HCT116 (cell line): ENCODE data around the gene DOCK2. TPM values are rescaled to one million over a fixed set of nuclear protein-coding genes. Genes with fewer than 3 reads are reported as not detected.

Experiments
- ATAC-seq: fragments of 200-7000 bp; cut with Tn5 transposase; 2 replicates; pipeline ENCODE4 v1.9.1; 2020; ENCODE audit warnings: mild to moderate bottlenecking, moderate library complexity
- BruUV-seq: library from RNA; stranded (reverse); fragments of 400-500 nt; replicated peaks from 2 replicates; lab custom pipeline; 2021; lab: Mats Ljungman, UMichigan
- CTCF ChIA-PET: fragments of 300-600 bp; sonication (Branson Sonifier 250); formaldehyde crosslinking; loops from one replicate; lab custom pipeline; 2021; ENCODE audit warnings: antibody characterized with exemption; lab: Charles Lee
- POLR2A ChIA-PET: fragments of 300-600, 350-600 bp; sonication (Branson Sonifier 250); formaldehyde crosslinking; loops from one replicate; lab custom pipeline; 2021; ENCODE audit warnings: antibody characterized with exemption; lab: Charles Lee
- RAD21 ChIA-PET, 2 experiments: fragments of 300-600 bp; sonication (Branson Sonifier 250); formaldehyde crosslinking; loops; one replicate each; lab custom pipeline; 2023; ENCODE audit warnings: low total read pairs in 2 of 2; ENCODE audit not compliant: uncharacterized antibody in 2 of 2, unreplicated experiment in 2 of 2, low non-redundant PET in 1 of 2; lab: Charles Lee
- DNase-seq: peaks from one replicate; pipeline ENCODE4 v3.0.0-alpha.2; 2010; ENCODE audit warnings: low read depth, low spot score
- H2AFZ ChIP-seq: fragments of 200-600 bp; shearing (Covaris generic), sonication (generic); 2 replicates; pipeline ENCODE4 v1.6.1; 2017; ENCODE audit warnings: low read depth, mixed run types, mixed read lengths, antibody characterized with exemption, low read length; ENCODE audit not compliant: poor library complexity, severe bottlenecking
- H3K27ac ChIP-seq: 2 replicates; pipeline ENCODE4 v1.5.1; 2012; ENCODE audit warnings: low read depth, low read length
- H3K27me3 ChIP-seq: fragments of 200-600 bp; sonication (generic); 2 replicates; pipeline ENCODE4 v1.6.1; 2016; ENCODE audit warnings: mixed run types, low read length, mixed read lengths; ENCODE audit not compliant: insufficient read depth
- H3K36me3 ChIP-seq, 2 experiments: fragments of 200-500 bp in 1 of 2; fragments of 200-600 bp in 1 of 2; sonication (Bioruptor generic) in 1 of 2; sonication (generic) in 1 of 2; 2 replicates each; pipeline versions ENCODE4 v1.5.1 to v1.6.1; 2014 to 2016; ENCODE audit warnings: low read length in 2 of 2, inconsistent platforms in 1 of 2, mixed read lengths in 1 of 2, mixed run types in 1 of 2; ENCODE audit not compliant: insufficient read depth in 2 of 2, control insufficient read depth in 1 of 2
- H3K4me1 ChIP-seq, 2 experiments: fragments of 200-600 bp in 1 of 2; sonication (generic) in 1 of 2; 2 replicates each; pipeline versions ENCODE4 v1.5.1 to v1.6.1; 2012 to 2017; ENCODE audit warnings: low read length in 2 of 2, inconsistent platforms in 1 of 2, mild to moderate bottlenecking in 1 of 2, mixed read lengths in 1 of 2, mixed run types in 1 of 2, moderate library complexity in 1 of 2; ENCODE audit not compliant: insufficient read depth in 2 of 2, control insufficient read depth in 1 of 2
- H3K4me2 ChIP-seq: fragments of 200-600 bp; sonication (generic); 2 replicates; pipeline ENCODE4 v1.6.1; 2017; ENCODE audit warnings: mixed run types, low read length, mixed read lengths
- H3K4me3 ChIP-seq, 2 experiments: fragments of 200-600 bp in 1 of 2; sonication (generic) in 1 of 2; replicated peaks in 1 of 2; 2 replicates each; pipeline ENCODE4 v1.5.1; 2011 to 2016; ENCODE audit warnings: low read length in 2 of 2, control low read depth in 1 of 2, low read depth in 1 of 2, mild to moderate bottlenecking in 1 of 2, mixed read lengths in 1 of 2, mixed run types in 1 of 2
- H3K79me2 ChIP-seq: fragments of 200-600 bp; sonication (generic); 2 replicates; pipeline ENCODE4 v1.6.1; 2017; ENCODE audit warnings: mild to moderate bottlenecking, mixed run types, low read length, moderate library complexity, mixed read lengths; ENCODE audit not compliant: insufficient read depth
- H3K9ac ChIP-seq: fragments of 200-600 bp; sonication (generic); 2 replicates; pipeline ENCODE4 v1.6.1; 2016; ENCODE audit warnings: low read length, mixed read lengths
- H3K9me2 ChIP-seq: fragments of 200-600 bp; sonication (generic), shearing (Covaris generic); 2 replicates; pipeline ENCODE4 v1.6.1; 2017; ENCODE audit warnings: mixed run types, mild to moderate bottlenecking, moderate library complexity; ENCODE audit not compliant: insufficient read depth
- H3K9me3 ChIP-seq, 2 experiments: fragments of 200-500 bp in 1 of 2; fragments of 200-600 bp in 1 of 2; sonication (Bioruptor generic) in 1 of 2; sonication (generic) in 1 of 2; 2 replicates each; pipeline ENCODE4 v1.6.1; 2014 to 2017; ENCODE audit warnings: low read length in 2 of 2, mixed read lengths in 2 of 2, inconsistent platforms in 1 of 2, low read depth in 1 of 2, mild to moderate bottlenecking in 1 of 2, mixed run types in 1 of 2, moderate library complexity in 1 of 2; ENCODE audit not compliant: control insufficient read depth in 1 of 2, insufficient read depth in 1 of 2
- H4K20me1 ChIP-seq: fragments of 200-600 bp; sonication (generic), shearing (Covaris generic); 2 replicates; pipeline ENCODE4 v1.6.1; 2017; ENCODE audit warnings: mixed run types, mild to moderate bottlenecking, moderate library complexity; ENCODE audit not compliant: insufficient read depth
- ATF3 ChIP-seq: IDR thresholded peaks from 2 replicates; pipeline ENCODE4 v1.6.1; 2012
- CEBPB ChIP-seq: IDR thresholded peaks from 2 replicates; pipeline ENCODE4 v1.6.1; 2012; ENCODE audit warnings: low read depth
- CTCF ChIP-seq, 3 experiments: fragments of 200-600 bp in 1 of 3; sonication (generic) in 1 of 3; IDR thresholded peaks in 2 of 3; conservative IDR thresholded peaks in 1 of 3; 2 replicates each; pipeline ENCODE4 v1.5.1; 2012 to 2017; ENCODE audit warnings: low read depth in 2 of 3, low read length in 2 of 3, antibody characterized with exemption in 1 of 3, borderline replicate concordance in 1 of 3, control low read depth in 1 of 3, mild to moderate bottlenecking in 1 of 3, mixed read lengths in 1 of 3, mixed run types in 1 of 3, moderate library complexity in 1 of 3; ENCODE audit not compliant: insufficient read depth in 1 of 3
- ELF1 ChIP-seq: IDR thresholded peaks from 2 replicates; pipeline ENCODE4 v1.6.1; 2012; ENCODE audit warnings: low read depth, borderline replicate concordance
- EZH2 ChIP-seq: fragments of 200-600 bp; sonication (generic); IDR thresholded peaks from 2 replicates; pipeline ENCODE4 v1.6.1; 2017; ENCODE audit warnings: antibody characterized with exemption, mixed run types
- EZH2phosphoT487 ChIP-seq: fragments of 200-600 bp; IDR thresholded peaks from 2 replicates; pipeline ENCODE4 v1.6.1; 2018; ENCODE audit warnings: antibody characterized with exemption, borderline replicate concordance
- FOSL1 ChIP-seq: IDR thresholded peaks from 2 replicates; pipeline ENCODE4 v1.6.1; 2012; ENCODE audit warnings: low read depth
- MAX ChIP-seq: IDR thresholded peaks from 2 replicates; pipeline ENCODE4 v1.6.1; 2012
- POLR2AphosphoS5 ChIP-seq: IDR thresholded peaks from 2 replicates; pipeline ENCODE4 v1.6.1; 2011; ENCODE audit warnings: mild to moderate bottlenecking, low read depth, low read length, moderate library complexity
- RAD21 ChIP-seq: IDR thresholded peaks from 2 replicates; pipeline ENCODE4 v1.6.1; 2012; ENCODE audit warnings: low read depth, mild to moderate bottlenecking
- REST ChIP-seq: IDR thresholded peaks from 2 replicates; pipeline ENCODE4 v1.6.1; 2012; ENCODE audit warnings: low read depth
- SP1 ChIP-seq: IDR thresholded peaks from 2 replicates; pipeline ENCODE4 v1.6.1; 2012; ENCODE audit warnings: low read depth
- SRF ChIP-seq: IDR thresholded peaks from 2 replicates; pipeline ENCODE4 v1.6.1; 2012; ENCODE audit warnings: low read depth
- TCF7L2 ChIP-seq: IDR thresholded peaks from 2 replicates; pipeline ENCODE4 v1.7.0; 2011; ENCODE audit warnings: borderline replicate concordance, inconsistent platforms; ENCODE audit not compliant: insufficient read depth, insufficient read length; ENCODE audit errors: extremely low read depth
- YY1 ChIP-seq: IDR thresholded peaks from 2 replicates; pipeline ENCODE4 v1.6.1; 2011; ENCODE audit warnings: low read length, low read depth, moderate library complexity, mild to moderate bottlenecking; ENCODE audit not compliant: insufficient replicate concordance; ENCODE audit errors: extremely low read depth
- ZBTB33 ChIP-seq: IDR thresholded peaks from 2 replicates; pipeline ENCODE4 v1.6.1; 2011; ENCODE audit warnings: mild to moderate bottlenecking, low read length, moderate library complexity; ENCODE audit not compliant: insufficient replicate concordance; ENCODE audit errors: extremely low read depth
- ZFX ChIP-seq: fragments of 450-650 bp; IDR thresholded peaks from 2 replicates; pipeline ENCODE4 v1.6.1; 2017
- ZNF274 ChIP-seq: fragments of 200-500 bp; sonication (Bioruptor generic); IDR thresholded peaks from 2 replicates; pipeline ENCODE4 v1.6.1; 2014; ENCODE audit warnings: mild to moderate bottlenecking, low read depth, low read length, inconsistent platforms
- intact Hi-C: fragments of 100-400 bp; cut with micrococcal nuclease; formaldehyde crosslinking; loops from 2 replicates; pipeline ENCODE4 v1.10.0; 2022
- total RNA-seq: library from RNA; stranded (reverse); gene quantifications from one replicate; pipeline ENCODE4 v1.2.1, GENCODE V29; 2021; ENCODE audit not compliant: unreplicated experiment

DOCK2 gene
- total RNA-seq, 1 experiment from 2014 or later: 0.89 TPM

GRCh38 chr5:169832845-169833244, 195.8 kb downstream of the DOCK2 start:
- intact Hi-C loops: no loop called here
- no TSS peak for BruUV-seq
- H3K79me2 ChIP-seq: no peaks in the 10 kb centered on the region
- ChIA-PET POLR2A (no interaction called here), RAD21 (no interaction called here), CTCF (no interaction called here)
- no peak for ATAC-seq
- no peak overlapping the region for H3K9ac ChIP-seq
- no peaks in the 10 kb centered on the region for H3K9me3 ChIP-seq
- H4K20me1 ChIP-seq: no peaks in the 10 kb centered on the region
- no peaks in the 10 kb centered on the region for H3K9me2 ChIP-seq
- H3K36me3 ChIP-seq: no peaks in the 10 kb centered on the region
- DNase-seq: no peak
- no peak overlapping the region for H3K4me3 ChIP-seq
- no peak overlapping the region for H3K4me2 ChIP-seq
- H3K27me3 ChIP-seq: no peaks in the 10 kb centered on the region; the same call in 1 of the 2 replicates
- TF ChIP-seq EZH2 (no peak), SP1 (no peak), FOSL1 (no peak), SRF (no peak), REST (no peak), TCF7L2 (no peak), ELF1 (no peak), RAD21 (no peak), ZFX (no peak), CEBPB (no peak), CTCF (IDR thresholded peaks at IDR 0.05 in 2 of 3, conservative IDR thresholded peaks at IDR 0.05 in 1 of 3; ENCODE audit: borderline replicate concordance in 1 of 3, insufficient read depth in 1 of 3, low read depth in 2 of 3, low read length in 2 of 3) (no peak), ZNF274 (no peak), MAX (no peak), ATF3 (no peak), POLR2AphosphoS5 (no peak), ZBTB33 (no peak), YY1 (no peak), EZH2phosphoT487 (no peak)
- no peaks in the 10 kb centered on the region for H3K4me1 ChIP-seq
- H3K27ac ChIP-seq: no peak overlapping the region
- H2AFZ ChIP-seq: no peak overlapping the region
